Suprapubic skin (tissue), 4 donors: ENCODE data around the gene ULK1. TPM values are rescaled to one million over a fixed set of nuclear protein-coding genes. Genes with fewer than 3 reads are reported as not detected.
A peak's percentile ranks its signal among the peaks of the same experiment; 100 is the strongest.

Experiments
- DNase-seq, 2 donors: peaks; one replicate each; pipeline ENCODE4 v3.0.0-alpha.2; 2019; ENCODE audit warnings: low spot score in 2 of 2
- H3K27ac ChIP-seq: fragments of 200-600 bp; sonication (generic); one replicate; pipeline ENCODE4 v1.5.1; 2019
- H3K27me3 ChIP-seq: fragments of 200-600 bp; sonication (generic); one replicate; pipeline ENCODE4 v1.5.1; 2019
- H3K36me3 ChIP-seq: fragments of 200-600 bp; sonication (generic); one replicate; pipeline ENCODE4 v1.5.1; 2019
- H3K4me1 ChIP-seq: fragments of 200-600 bp; sonication (generic); one replicate; pipeline ENCODE4 v1.5.1; 2019
- H3K4me3 ChIP-seq: fragments of 200-600 bp; sonication (generic); one replicate; pipeline ENCODE4 v1.5.1; 2019; ENCODE audit warnings: mild to moderate bottlenecking
- H3K9me3 ChIP-seq: fragments of 200-600 bp; sonication (generic); one replicate; pipeline ENCODE4 v1.5.1; 2019
- CTCF ChIP-seq, 2 donors: fragments of 200-600 bp in 1 of 2; fragments of 450-650 bp in 1 of 2; sonication (generic) in 1 of 2; IDR thresholded peaks; one replicate each; pipeline ENCODE4 v1.5.1; 2016 to 2019; ENCODE audit warnings: antibody characterized with exemption in 2 of 2, mild to moderate bottlenecking in 1 of 2, moderate library complexity in 1 of 2
- EP300 ChIP-seq: sonication (generic); formaldehyde crosslinking; IDR thresholded peaks from one replicate; pipeline ENCODE4 v1.6.1; 2017; ENCODE audit warnings: antibody characterized with exemption
- POLR2A ChIP-seq, 2 donors: fragments of 450-650 bp; IDR thresholded peaks; one replicate each; pipeline ENCODE4 v1.6.1; 2017; ENCODE audit warnings: antibody characterized with exemption in 2 of 2, mild to moderate bottlenecking in 2 of 2, moderate library complexity in 2 of 2
- POLR2AphosphoS5 ChIP-seq, 3 donors: sonication (generic); formaldehyde crosslinking; IDR thresholded peaks; one replicate each; pipeline ENCODE4 v1.6.1; 2017; ENCODE audit warnings: antibody characterized with exemption in 3 of 3
- WGBS: methylation state at CpG from one replicate; pipeline ENCODE4 v1.1.5; 2018; 5-methylcytosine and 5-hydroxymethylcytosine counted together
- total RNA-seq, 4 donors: library from RNA; depleted of rRNA; stranded (reverse); fragments of >200 nt; gene quantifications; one replicate each; pipeline ENCODE4 v1.1.0, GENCODE V29; 2016

The ULK1 gene
- total RNA-seq, 4 donors from 2014 or later = 37.0 to 102 (median 65.7) TPM

DNA sequence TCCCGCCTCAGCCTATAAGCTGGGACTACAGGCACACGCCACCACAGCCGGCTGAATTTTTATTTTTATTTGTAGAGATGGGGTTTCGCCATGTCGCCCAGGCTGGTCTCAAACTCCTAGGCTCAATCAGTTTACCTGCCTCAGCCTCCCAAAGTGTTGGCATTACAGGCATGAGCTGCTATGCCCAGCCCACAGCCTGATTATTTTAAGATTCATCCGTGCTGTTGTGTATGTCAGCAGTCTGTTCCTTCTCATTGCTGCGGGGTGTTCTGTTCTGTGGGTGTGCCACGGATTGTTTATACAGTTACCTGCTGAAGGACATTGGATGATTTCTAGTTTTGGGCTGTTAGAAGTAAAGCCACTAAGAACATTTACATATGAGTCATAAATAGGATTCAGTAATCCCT is 45.7 kb downstream of the ULK1 start:
- WGBS = 75% methylated on average over 8 of the region's 8 CpGs
- Histone ChIP-seq H3K4me1 (peaks cover 5% of the 10 kb centered on the region), H3K36me3 (peaks cover 57% of the 10 kb centered on the region), H3K4me3 (no peak overlapping the region), H3K27ac (no peak overlapping the region), H3K9me3 (no peaks in the 10 kb centered on the region), H3K27me3 (no peaks in the 10 kb centered on the region)
- TF ChIP-seq CTCF (IDR thresholded peaks at IDR 0.05) (no peak), EP300 (no peak), POLR2A (IDR thresholded peaks at IDR 0.05) (no peak), POLR2AphosphoS5 (IDR thresholded peaks at IDR 0.05) (no peak)
- DNase-seq = peak in 1 of 2 donors; percentile 74

- H3K9me3 ChIP-seq = no peaks in the 10 kb centered on the region
- TF ChIP-seq POLR2AphosphoS5 (IDR thresholded peaks at IDR 0.05) (no peak), POLR2A (IDR thresholded peaks at IDR 0.05) (no peak), CTCF (IDR thresholded peaks at IDR 0.05) (no peak), EP300 (no peak)
- H3K27ac ChIP-seq = no peak overlapping the region
- 93% methylated on average over 45 of the region's 46 CpGs for WGBS
- H3K27me3 ChIP-seq = no peaks in the 10 kb centered on the region
- DNase-seq = peak; percentile 59 to 76
- peaks cover 5% of the 10 kb centered on the region for H3K4me1 ChIP-seq
- H3K4me3 ChIP-seq = no peak overlapping the region
- peaks cover 45% of the 10 kb centered on the region for H3K36me3 ChIP-seq
Observed at GRCh38 chr12:131941116-131941986, 46.9 kb downstream of the ULK1 start.

- 89% methylated on average over 7 of the region's 7 CpGs for WGBS
Observed at GRCh38 chr12:131941987-131942341, 47.5 kb downstream of the ULK1 start.

GRCh38 chr12:131942671-131943070 is 48.2 kb downstream of the ULK1 start:
- WGBS = 98% methylated on average over 12 of the region's 12 CpGs
- Histone ChIP-seq H3K4me1 (peaks cover 5% of the 10 kb centered on the region), H3K27me3 (no peaks in the 10 kb centered on the region), H3K9me3 (no peaks in the 10 kb centered on the region), H3K27ac (no peak overlapping the region), H3K4me3 (no peak overlapping the region), H3K36me3 (peaks cover 40% of the 10 kb centered on the region)
- DNase-seq = peak; percentile 41 to 45
- TF ChIP-seq EP300 (no peak), POLR2AphosphoS5 (IDR thresholded peaks at IDR 0.05) (no peak), CTCF (IDR thresholded peaks at IDR 0.05) (no peak), POLR2A (IDR thresholded peaks at IDR 0.05) (no peak)

More at GRCh38 chr12:131941987-131942341, 47.5 kb downstream of the ULK1 start:
- Histone ChIP-seq H3K9me3 (no peaks in the 10 kb centered on the region), H3K4me1 (peaks cover 5% of the 10 kb centered on the region), H3K36me3 (peaks cover 40% of the 10 kb centered on the region), H3K27me3 (no peaks in the 10 kb centered on the region), H3K27ac (no peak overlapping the region), H3K4me3 (no peak overlapping the region)
- DNase-seq = peak; percentile 29 to 49
- TF ChIP-seq POLR2A (IDR thresholded peaks at IDR 0.05) (no peak), POLR2AphosphoS5 (IDR thresholded peaks at IDR 0.05) (no peak), EP300 (no peak), CTCF (IDR thresholded peaks at IDR 0.05) (no peak)

DNA sequence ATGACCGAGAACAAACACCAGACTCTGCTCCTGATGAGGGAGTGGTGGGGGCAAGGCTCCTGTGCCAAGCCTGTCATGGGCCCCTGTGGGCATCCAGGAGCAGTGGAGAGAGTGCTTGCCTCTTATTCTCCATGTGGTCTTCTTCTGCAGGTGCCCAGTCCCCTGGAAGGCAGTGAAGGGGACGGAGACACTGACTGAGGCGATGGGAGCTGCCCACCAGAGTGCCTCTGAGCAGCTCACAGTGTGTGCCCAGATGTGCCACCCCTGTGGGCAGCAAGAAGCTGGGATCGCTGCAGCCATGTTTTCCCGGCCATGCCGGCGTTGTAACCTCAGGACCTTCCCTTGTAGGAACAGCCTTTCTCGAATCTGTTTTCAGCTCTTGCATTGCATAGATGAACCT is 49.0 kb downstream of the ULK1 start:
- H3K27ac ChIP-seq = no peak overlapping the region
- H3K4me1 ChIP-seq = peaks cover 5% of the 10 kb centered on the region
- no peak overlapping the region for H3K4me3 ChIP-seq
- DNase-seq = peak; percentile 45 to 47
- peaks cover 40% of the 10 kb centered on the region for H3K36me3 ChIP-seq
- TF ChIP-seq POLR2AphosphoS5 (IDR thresholded peaks at IDR 0.05) (no peak), EP300 (no peak), POLR2A (IDR thresholded peaks at IDR 0.05) (no peak), CTCF (IDR thresholded peaks at IDR 0.05) (no peak)
- H3K9me3 ChIP-seq = no peaks in the 10 kb centered on the region
- no peaks in the 10 kb centered on the region for H3K27me3 ChIP-seq
- WGBS = 88% methylated on average over 8 of the region's 8 CpGs
